DMS114 treated with DMSO at 0.1 percent for 48 hours (cell line): ENCODE measurements around the gene WRAP73.

ENCODE experiments used
- DNase-seq: peaks from one replicate; lab custom pipeline; 2025; ENCODE audit not compliant: unreplicated experiment; lab: John Stamatoyannopoulos, UW

WRAP73 gene

DNA sequence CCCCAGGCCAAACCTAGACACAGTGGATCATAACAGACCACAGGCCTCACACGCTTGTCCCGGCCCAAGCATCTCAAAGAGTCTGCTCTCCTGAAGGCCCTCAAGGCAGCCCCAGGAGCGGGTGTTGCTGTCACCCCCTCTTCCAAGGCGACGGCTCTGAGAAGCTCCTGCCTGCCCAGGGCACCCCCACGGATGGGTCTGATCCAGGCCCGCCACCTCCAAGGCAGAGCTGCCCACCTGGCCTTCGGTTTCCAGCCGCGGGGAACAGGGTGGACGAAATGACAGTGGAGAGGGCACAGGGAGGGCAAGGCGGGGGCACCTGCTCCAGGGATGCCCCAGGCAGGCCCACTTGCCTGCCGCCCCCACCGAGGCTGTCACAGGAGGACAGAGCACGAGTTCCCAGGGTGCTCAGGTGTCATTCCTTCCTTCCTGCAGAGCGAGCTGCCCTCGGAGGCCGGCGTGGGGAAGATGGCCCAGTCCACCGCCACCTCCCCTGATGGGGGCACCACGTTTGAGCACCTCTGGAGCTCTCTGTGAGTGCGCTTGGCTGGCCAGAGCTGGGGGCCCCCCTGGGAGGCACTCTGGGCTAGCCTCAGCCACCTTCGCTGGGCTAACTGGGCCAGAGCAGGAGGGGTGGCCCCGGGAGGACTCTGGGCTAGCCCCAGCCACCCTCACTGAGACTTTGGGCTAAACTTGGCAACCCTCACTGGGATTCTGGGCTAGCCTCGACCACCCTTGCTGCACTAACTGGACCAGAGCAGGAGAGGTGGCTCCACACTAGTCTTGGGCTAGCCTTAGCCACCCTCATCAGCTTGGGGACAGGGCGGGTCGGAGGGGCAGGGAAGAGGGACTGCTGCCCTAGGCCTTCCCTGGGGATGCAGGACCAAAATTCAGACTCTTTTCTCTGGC lies 32.2 kb upstream of the WRAP73 start:
- DNase-seq, result no peak

GRCh38 chr1:3681231-3681897 lies 31.5 kb upstream of the WRAP73 start:
- no peak for DNase-seq

DNA sequence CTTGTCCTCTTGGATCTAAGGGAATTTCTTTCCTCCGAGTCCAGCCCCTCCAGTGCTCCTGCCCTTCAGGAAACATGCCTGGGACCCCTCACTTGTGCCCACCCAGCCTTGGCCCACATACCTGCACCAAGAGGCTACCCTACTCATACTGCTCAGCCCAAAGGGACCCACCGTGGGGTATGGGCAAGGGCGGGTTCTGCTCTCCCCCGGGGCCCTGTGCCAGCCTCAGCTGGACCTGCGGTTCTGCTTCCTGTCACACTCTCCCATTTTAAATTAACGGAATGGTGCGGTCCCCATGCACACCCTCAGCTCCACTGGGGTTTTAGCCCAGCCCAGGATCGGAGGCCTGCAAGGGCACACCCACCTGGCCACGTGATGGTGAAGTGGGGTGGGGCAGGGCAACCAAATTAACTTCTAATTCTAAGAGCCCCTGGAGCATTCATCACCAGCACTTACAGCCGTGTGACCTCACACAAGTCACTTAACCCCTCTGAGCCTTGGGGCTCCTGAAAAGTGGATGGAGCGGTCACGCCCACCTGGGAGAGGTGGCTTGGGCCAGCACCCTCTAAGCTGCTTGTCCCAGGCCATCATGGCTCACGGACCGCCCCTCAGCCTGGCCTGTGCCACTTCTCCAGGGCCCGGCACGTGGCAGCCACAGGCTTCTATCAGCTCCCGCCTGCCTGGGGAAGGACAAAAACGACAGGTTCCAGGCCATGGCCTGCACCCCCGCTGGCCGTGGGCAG lies 30.8 kb upstream of the WRAP73 start:
- no peak for DNase-seq

GRCh38 chr1:3679799-3680453 lies 30.0 kb upstream of the WRAP73 start:
- no peak for DNase-seq

DNA sequence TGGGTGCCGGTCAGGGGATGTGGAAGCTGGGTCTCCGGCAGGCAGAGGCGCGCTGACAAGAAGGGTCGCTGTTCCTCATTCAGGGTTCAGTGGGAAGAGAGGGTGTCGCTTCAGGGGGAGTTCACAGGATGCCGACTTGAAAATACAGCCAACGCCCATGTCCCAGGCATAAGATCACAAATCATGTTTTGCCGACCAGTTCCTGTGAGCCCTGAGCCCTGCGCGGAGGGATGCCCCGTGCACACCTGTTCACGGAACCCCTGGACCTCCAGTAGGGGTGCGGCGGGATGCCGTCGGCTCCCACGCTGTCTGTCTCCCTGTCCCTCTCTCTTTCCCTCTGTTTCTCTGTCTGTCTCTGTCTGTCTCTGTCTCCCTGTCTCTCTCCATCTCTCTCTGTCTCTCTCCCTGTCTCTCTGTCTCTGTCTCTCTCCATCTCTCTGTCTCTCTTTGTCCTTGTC lies 29.2 kb upstream of the WRAP73 start:
- no peak for DNase-seq

GRCh38 chr1:3678361-3679097 lies 28.6 kb upstream of the WRAP73 start:
- DNase-seq, result no peak

GRCh38 chr1:3677484-3677883 lies 27.6 kb upstream of the WRAP73 start:
- DNase-seq, result no peak

GRCh38 chr1:3676581-3677470 lies 26.9 kb upstream of the WRAP73 start:
- DNase-seq, result no peak

GRCh38 chr1:3675436-3675835 lies 25.5 kb upstream of the WRAP73 start:
- DNase-seq, result no peak

GRCh38 chr1:3674100-3675094 lies 24.5 kb upstream of the WRAP73 start:
- no peak for DNase-seq

DNA sequence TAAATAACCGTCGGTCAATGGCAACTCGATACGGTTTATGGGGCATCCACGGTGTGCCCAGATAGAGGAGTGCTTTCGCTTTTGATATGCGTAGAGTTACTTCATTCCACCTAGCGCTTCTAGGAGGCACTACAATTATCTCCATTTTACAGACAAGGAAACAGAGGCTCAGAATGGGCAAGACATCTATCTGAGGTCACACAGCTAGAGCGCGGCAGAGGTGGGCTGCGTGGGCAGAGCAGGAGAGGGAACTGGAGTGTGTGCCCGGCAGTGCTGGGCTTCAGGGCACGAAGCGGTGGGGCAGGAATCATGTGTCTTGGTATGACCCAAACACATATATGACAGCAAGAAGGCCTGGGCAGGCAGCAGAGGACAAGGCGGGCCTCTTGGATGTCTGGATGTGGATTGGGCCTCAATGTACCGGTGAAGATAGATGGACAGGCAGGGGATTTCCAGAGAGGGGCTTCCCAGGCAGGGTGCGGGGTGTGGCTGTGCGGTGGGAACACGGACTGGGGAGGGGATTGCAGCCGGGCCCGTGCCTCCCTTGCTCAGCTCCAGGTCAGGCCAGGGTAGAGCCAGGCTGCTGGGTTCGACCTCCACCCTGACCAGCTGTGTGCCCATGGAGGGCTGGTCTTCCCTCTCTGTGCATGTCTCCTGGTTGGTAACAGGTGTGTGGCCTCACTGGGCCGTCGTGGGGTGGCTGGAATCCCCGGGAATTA lies 23.6 kb upstream of the WRAP73 start:
- no peak for DNase-seq

GRCh38 chr1:3672971-3673361 lies 23.1 kb upstream of the WRAP73 start:
- no peak for DNase-seq

- DNase-seq, result no peak
Measured at GRCh38 chr1:3672231-3672970, 22.5 kb upstream of the WRAP73 start.

- no peak for DNase-seq
Measured at GRCh38 chr1:3671371-3672180, 21.7 kb upstream of the WRAP73 start.

- no peak for DNase-seq
Measured at GRCh38 chr1:3670823-3671265, 20.9 kb upstream of the WRAP73 start.

DNA sequence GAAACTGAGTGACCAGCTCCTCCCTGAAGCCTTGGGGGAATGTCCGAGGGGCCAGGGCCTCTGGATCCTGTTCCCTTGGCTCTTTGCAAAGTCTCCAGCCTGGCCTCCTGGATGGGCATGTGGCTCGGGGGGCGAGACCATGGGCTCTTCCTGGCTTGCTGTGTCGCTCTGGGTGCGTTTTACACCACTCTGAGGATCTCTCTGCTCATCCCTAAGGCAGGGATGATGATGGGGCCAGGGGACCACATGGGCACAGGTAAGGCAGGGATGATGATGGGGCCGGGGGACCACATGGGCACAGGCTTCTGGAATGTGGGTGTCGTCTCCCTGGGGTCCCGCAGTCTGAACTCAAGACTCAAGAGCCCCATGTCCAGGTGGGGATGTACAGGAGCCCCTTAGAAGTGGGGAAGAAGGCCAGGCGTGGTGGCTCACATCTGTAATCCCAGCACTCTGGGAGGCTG lies 20.1 kb upstream of the WRAP73 start:
- DNase-seq, result no peak
